ENCODE results near the gene ELOB. TPM values are rescaled to one million over a fixed set of nuclear protein-coding genes. Genes with fewer than 3 reads are reported as not detected.

ELOB gene
- total and polyA plus RNA-seq, 2 experiments from 2014 or later, result 255 to 642 TPM

DNA sequence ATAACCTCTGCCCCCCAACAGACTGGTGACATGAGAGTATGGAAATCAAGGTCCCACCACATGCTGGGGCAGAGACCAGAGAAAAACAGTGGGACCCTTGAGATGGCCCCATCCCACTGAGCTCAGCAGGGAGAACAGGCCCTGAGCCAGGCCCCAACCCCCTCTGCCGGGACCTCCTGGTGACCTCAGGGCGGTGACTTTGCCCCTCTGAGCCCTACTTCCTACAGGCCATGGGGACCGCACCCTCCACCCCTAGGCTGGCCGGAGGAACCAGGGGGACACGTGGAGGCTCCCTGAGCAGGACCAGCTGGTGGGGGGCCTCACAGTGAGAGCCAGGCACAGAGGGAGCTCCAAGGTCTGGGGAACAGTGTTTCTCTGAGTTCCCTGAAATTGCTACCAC, 38.5 kb downstream of the ELOB start:
- H3K4me1 ChIP-seq (ENCODE audit: insufficient read depth), result peaks cover 6% of the 10 kb centered on the region
- 80% methylated on average over 5 of the region's 5 CpGs for WGBS (ENCODE audit: low lambda C conversion rate, missing lambda C conversion rate)
- H3K4me3 ChIP-seq, result no peak overlapping the region
- TF ChIP-seq EZH2phosphoT487 (IDR thresholded peaks at IDR 0.05; ENCODE audit: low read depth, severe bottlenecking, unreplicated experiment), result no peak
- TF ChIP-seq, protein P1, sequence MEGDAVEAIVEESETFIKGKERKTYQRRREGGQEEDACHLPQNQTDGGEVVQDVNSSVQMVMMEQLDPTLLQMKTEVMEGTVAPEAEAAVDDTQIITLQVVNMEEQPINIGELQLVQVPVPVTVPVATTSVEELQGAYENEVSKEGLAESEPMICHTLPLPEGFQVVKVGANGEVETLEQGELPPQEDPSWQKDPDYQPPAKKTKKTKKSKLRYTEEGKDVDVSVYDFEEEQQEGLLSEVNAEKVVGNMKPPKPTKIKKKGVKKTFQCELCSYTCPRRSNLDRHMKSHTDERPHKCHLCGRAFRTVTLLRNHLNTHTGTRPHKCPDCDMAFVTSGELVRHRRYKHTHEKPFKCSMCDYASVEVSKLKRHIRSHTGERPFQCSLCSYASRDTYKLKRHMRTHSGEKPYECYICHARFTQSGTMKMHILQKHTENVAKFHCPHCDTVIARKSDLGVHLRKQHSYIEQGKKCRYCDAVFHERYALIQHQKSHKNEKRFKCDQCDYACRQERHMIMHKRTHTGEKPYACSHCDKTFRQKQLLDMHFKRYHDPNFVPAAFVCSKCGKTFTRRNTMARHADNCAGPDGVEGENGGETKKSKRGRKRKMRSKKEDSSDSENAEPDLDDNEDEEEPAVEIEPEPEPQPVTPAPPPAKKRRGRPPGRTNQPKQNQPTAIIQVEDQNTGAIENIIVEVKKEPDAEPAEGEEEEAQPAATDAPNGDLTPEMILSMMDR (IDR thresholded peaks at IDR 0.05; ENCODE audit: poor library complexity), result no peak
- no peak for TF ChIP-seq EZH2 (IDR thresholded peaks at IDR 0.05; ENCODE audit: borderline replicate concordance)
- no peak overlapping the region for H3K27ac ChIP-seq
- H3K27me3 ChIP-seq, result no peaks in the 10 kb centered on the region
- no peak overlapping the region for H2AFZ ChIP-seq
- H3K36me3 ChIP-seq (replicated peaks; ENCODE audit: insufficient read depth, low read depth), result no peaks in the 10 kb centered on the region
- H4K20me1 ChIP-seq (ENCODE audit: insufficient read depth, poor library complexity, severe bottlenecking), result no peaks in the 10 kb centered on the region
- no peak for DNase-seq (ENCODE audit: low spot score)
- no peaks in the 10 kb centered on the region for H3K9me3 ChIP-seq (ENCODE audit: low read depth)
- no peaks in the 10 kb centered on the region for H3K9me2 ChIP-seq (replicated peaks; ENCODE audit: insufficient read depth)
- no peak overlapping the region for H3K4me2 ChIP-seq
- no peaks in the 10 kb centered on the region for H3K79me2 ChIP-seq

DNA sequence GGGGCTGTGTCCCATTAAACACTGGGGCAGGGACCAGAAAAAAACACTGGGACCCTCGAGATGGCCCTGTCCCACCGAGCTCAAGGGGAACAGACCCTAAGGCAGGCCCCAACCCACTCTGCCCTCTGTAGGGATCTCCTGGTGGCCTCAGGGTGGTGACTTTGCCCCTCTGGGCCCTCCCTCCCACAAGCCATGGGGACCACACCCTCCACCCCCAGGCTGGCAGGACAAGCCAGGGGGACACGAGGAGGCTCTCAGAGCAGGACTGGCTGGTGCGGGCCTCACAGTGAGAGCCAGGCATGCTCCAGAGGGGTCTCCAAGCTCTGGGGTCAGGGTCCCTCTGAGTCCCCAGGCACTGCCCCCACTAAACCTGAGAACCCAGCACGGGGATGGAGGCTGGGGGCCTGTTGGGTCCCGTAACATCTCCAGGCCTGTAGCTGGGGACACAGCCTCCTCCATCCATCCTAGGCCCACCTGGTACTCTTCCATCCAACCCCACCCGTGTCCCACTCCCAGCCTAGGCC, 39.1 kb downstream of the ELOB start:
- Histone ChIP-seq H3K36me3 (replicated peaks; ENCODE audit: insufficient read depth, low read depth) (no peaks in the 10 kb centered on the region), H3K4me3 (no peak overlapping the region), H3K79me2 (no peaks in the 10 kb centered on the region), H3K4me2 (no peak overlapping the region), H2AFZ (no peak overlapping the region), H3K27ac (no peak overlapping the region), H3K9me3 (ENCODE audit: low read depth) (no peaks in the 10 kb centered on the region), H3K9me2 (replicated peaks; ENCODE audit: insufficient read depth) (no peaks in the 10 kb centered on the region), H3K4me1 (ENCODE audit: insufficient read depth) (peaks cover 6% of the 10 kb centered on the region), H3K27me3 (no peaks in the 10 kb centered on the region), H4K20me1 (ENCODE audit: insufficient read depth, poor library complexity, severe bottlenecking) (no peaks in the 10 kb centered on the region)
- TF ChIP-seq EZH2phosphoT487 (IDR thresholded peaks at IDR 0.05; ENCODE audit: low read depth, severe bottlenecking, unreplicated experiment) (no peak), EZH2 (IDR thresholded peaks at IDR 0.05; ENCODE audit: borderline replicate concordance) (no peak)
- TF ChIP-seq, protein P1 (IDR thresholded peaks at IDR 0.05; ENCODE audit: poor library complexity), result no peak
- no peak for DNase-seq (ENCODE audit: low spot score)
- WGBS (ENCODE audit: low lambda C conversion rate, missing lambda C conversion rate), result 69% methylated on average over 5 of the region's 7 CpGs

DNA sequence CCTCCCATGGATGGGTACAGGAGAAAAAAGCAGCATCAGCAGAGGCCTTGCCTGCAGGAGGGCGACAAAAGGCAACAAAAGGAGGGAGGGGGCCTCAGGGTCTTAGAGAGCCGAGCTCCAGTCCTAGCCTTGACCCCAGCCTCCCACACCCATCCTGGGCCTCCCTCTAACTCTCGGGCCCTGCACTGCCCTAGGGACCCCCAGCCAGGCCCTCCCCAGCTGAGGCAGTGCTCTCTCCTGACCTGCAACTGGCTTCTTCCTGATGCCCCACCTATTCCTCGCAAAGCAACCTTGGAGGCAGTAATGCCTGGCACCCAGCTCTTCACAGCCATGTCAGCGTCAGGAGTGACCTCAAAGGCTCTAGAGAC, 39.9 kb downstream of the ELOB start:
- Histone ChIP-seq H3K36me3 (replicated peaks; ENCODE audit: insufficient read depth, low read depth) (no peaks in the 10 kb centered on the region), H3K9me2 (replicated peaks; ENCODE audit: insufficient read depth) (no peaks in the 10 kb centered on the region), H3K4me1 (ENCODE audit: insufficient read depth) (peaks cover 6% of the 10 kb centered on the region), H4K20me1 (ENCODE audit: insufficient read depth, poor library complexity, severe bottlenecking) (no peaks in the 10 kb centered on the region), H3K4me2 (no peak overlapping the region), H3K79me2 (no peaks in the 10 kb centered on the region), H3K27me3 (no peaks in the 10 kb centered on the region), H2AFZ (no peak overlapping the region), H3K9me3 (ENCODE audit: low read depth) (no peaks in the 10 kb centered on the region), H3K4me3 (no peak overlapping the region), H3K27ac (no peak overlapping the region)
- no peak for DNase-seq (ENCODE audit: low spot score)
- no peak for TF ChIP-seq EZH2phosphoT487 (IDR thresholded peaks at IDR 0.05; ENCODE audit: low read depth, severe bottlenecking, unreplicated experiment)
- no peak for TF ChIP-seq EZH2 (IDR thresholded peaks at IDR 0.05; ENCODE audit: borderline replicate concordance)
- TF ChIP-seq, protein P1 (IDR thresholded peaks at IDR 0.05; ENCODE audit: poor library complexity), result no peak
- 87% methylated on average over 5 of the region's 5 CpGs for WGBS (ENCODE audit: low lambda C conversion rate, missing lambda C conversion rate)

Data from hepatocyte (in vitro differentiated cells).